WTC11 (cell line): ENCODE data around the gene POMT2. TPM values are rescaled to one million over a fixed set of nuclear protein-coding genes. Genes with fewer than 3 reads are reported as not detected.
"Not testable (repeated sequence)": the region's sequence is repeated elsewhere in the genome, so short reads cannot be mapped to it uniquely, and the experiment has no call there.

ENCODE experiments used
- ATAC-seq: fragments of 200-7000 bp; cut with Tn5 transposase; 2 replicates; pipeline ENCODE4 v1.10.0; 2021; ENCODE audit warnings: mild to moderate bottlenecking, moderate library complexity
- CTCF ChIA-PET: fragments of 300-600 bp; sonication (Branson Sonifier 250); formaldehyde crosslinking; loops from one replicate; lab custom pipeline; 2021; ENCODE audit warnings: antibody characterized with exemption; lab: Charles Lee
- POLR2A ChIA-PET: fragments of 350-600 bp; sonication (Branson Sonifier 250); formaldehyde crosslinking; loops from one replicate; lab custom pipeline; 2021; ENCODE audit warnings: antibody characterized with exemption; lab: Charles Lee
- DNase-seq: peaks from one replicate; pipeline ENCODE4 v3.0.0; 2021; ENCODE audit warnings: low spot score
- H3K27ac Mint-ChIP-seq: 2 replicates; pipeline ENCODE4 v1.8.0; 2021; ENCODE audit warnings: mixed read lengths
- H3K27me3 Mint-ChIP-seq: 2 replicates; pipeline ENCODE4 v1.8.0; 2021; ENCODE audit warnings: low read depth, mild to moderate bottlenecking, moderate library complexity, mixed read lengths
- H3K36me3 Mint-ChIP-seq: 2 replicates; pipeline ENCODE4 v1.8.0; 2021; ENCODE audit warnings: mixed read lengths
- H3K4me1 Mint-ChIP-seq: 2 replicates; pipeline ENCODE4 v1.8.0; 2022; ENCODE audit warnings: mixed read lengths
- H3K4me3 Mint-ChIP-seq: 2 replicates; pipeline ENCODE4 v1.8.0; 2021; ENCODE audit warnings: mild to moderate bottlenecking, moderate library complexity, mixed read lengths
- H3K9me3 Mint-ChIP-seq: 2 replicates; pipeline ENCODE4 v1.8.0; 2021; ENCODE audit warnings: mixed read lengths
- AR ChIP-seq: fragments of 250-450 bp; sonication (Bioruptor Pico); IDR thresholded peaks from 2 replicates; pipeline ENCODE4 v1.9.0; 2021; ENCODE audit warnings: mild to moderate bottlenecking
- ATF1 ChIP-seq: sonication (generic); formaldehyde crosslinking; IDR thresholded peaks from 2 replicates; pipeline ENCODE4 v1.8.1; 2023; ENCODE audit warnings: mild to moderate bottlenecking, moderate library complexity, missing genetic modification reagents
- ATF6 ChIP-seq: sonication (generic); formaldehyde crosslinking; IDR thresholded peaks from 2 replicates; pipeline ENCODE4 v1.8.1; 2023; ENCODE audit warnings: mild to moderate bottlenecking, missing genetic modification reagents
- JUN ChIP-seq: sonication (generic); formaldehyde crosslinking; IDR thresholded peaks from 2 replicates; pipeline ENCODE4 v1.8.0; 2023; ENCODE audit warnings: mild to moderate bottlenecking, missing genetic modification reagents
- KAT7 ChIP-seq: sonication (generic); formaldehyde crosslinking; IDR thresholded peaks from 2 replicates; pipeline ENCODE4 v1.8.1; 2023; ENCODE audit warnings: missing genetic modification reagents, mild to moderate bottlenecking, borderline replicate concordance
- MXD4 ChIP-seq: fragments of 250-450 bp; sonication (Bioruptor Pico); IDR thresholded peaks from 2 replicates; pipeline ENCODE4 v1.8.0; 2021; ENCODE audit warnings: mild to moderate bottlenecking, moderate library complexity, borderline replicate concordance
- MYBL2 ChIP-seq: sonication (generic); formaldehyde crosslinking; IDR thresholded peaks from 2 replicates; pipeline ENCODE4 v1.8.1; 2023; ENCODE audit warnings: mild to moderate bottlenecking, moderate library complexity, missing genetic modification reagents
- NR3C1 ChIP-seq: sonication (generic); formaldehyde crosslinking; conservative IDR thresholded peaks from 2 replicates; pipeline ENCODE4 v1.8.1; 2023; ENCODE audit warnings: low read depth, mild to moderate bottlenecking, missing genetic modification reagents
- RELA ChIP-seq: sonication (generic); formaldehyde crosslinking; IDR thresholded peaks from 2 replicates; pipeline ENCODE4 v1.8.1; 2022; ENCODE audit warnings: missing genetic modification reagents, mild to moderate bottlenecking, borderline replicate concordance
- TP53 ChIP-seq: sonication (generic); formaldehyde crosslinking; IDR thresholded peaks from 2 replicates; pipeline ENCODE4 v1.8.1; 2023; ENCODE audit warnings: mild to moderate bottlenecking, missing genetic modification reagents
- USF1 ChIP-seq: sonication (generic); formaldehyde crosslinking; IDR thresholded peaks from 2 replicates; pipeline ENCODE4 v1.8.0; 2022; ENCODE audit warnings: mild to moderate bottlenecking, missing genetic modification reagents
- ZBTB21 ChIP-seq: sonication (generic); formaldehyde crosslinking; IDR thresholded peaks from 2 replicates; pipeline ENCODE4 v1.8.1; 2023; ENCODE audit warnings: mild to moderate bottlenecking, missing genetic modification reagents, borderline replicate concordance
- total RNA-seq: library from RNA; stranded (reverse); gene quantifications from 3 replicates; pipeline ENCODE4 v1.2.3, GENCODE V29; 2021
- TF ChIP-seq, protein P1 (sequence below): fragments of 250-450 bp; sonication (Bioruptor Pico); IDR thresholded peaks from 2 replicates; pipeline ENCODE4 v1.9.0; 2021; ENCODE audit warnings: mild to moderate bottlenecking, borderline replicate concordance
- TF ChIP-seq, protein P2 (sequence below): sonication (generic); formaldehyde crosslinking; IDR thresholded peaks from 2 replicates; pipeline ENCODE4 v1.8.0; 2022; ENCODE audit warnings: mild to moderate bottlenecking, missing genetic modification reagents
- TF ChIP-seq, protein P3 (sequence below): sonication (generic); formaldehyde crosslinking; IDR thresholded peaks from 2 replicates; pipeline ENCODE4 v1.8.0; 2023; ENCODE audit warnings: missing genetic modification reagents, mild to moderate bottlenecking, borderline replicate concordance

POMT2 gene
- total RNA-seq, 1 experiment from 2014 or later: 38.7 TPM

GRCh38 chr14:77319422-77319821, 1.3 kb downstream of the POMT2 start (continued):
- TF ChIP-seq, protein P1, sequence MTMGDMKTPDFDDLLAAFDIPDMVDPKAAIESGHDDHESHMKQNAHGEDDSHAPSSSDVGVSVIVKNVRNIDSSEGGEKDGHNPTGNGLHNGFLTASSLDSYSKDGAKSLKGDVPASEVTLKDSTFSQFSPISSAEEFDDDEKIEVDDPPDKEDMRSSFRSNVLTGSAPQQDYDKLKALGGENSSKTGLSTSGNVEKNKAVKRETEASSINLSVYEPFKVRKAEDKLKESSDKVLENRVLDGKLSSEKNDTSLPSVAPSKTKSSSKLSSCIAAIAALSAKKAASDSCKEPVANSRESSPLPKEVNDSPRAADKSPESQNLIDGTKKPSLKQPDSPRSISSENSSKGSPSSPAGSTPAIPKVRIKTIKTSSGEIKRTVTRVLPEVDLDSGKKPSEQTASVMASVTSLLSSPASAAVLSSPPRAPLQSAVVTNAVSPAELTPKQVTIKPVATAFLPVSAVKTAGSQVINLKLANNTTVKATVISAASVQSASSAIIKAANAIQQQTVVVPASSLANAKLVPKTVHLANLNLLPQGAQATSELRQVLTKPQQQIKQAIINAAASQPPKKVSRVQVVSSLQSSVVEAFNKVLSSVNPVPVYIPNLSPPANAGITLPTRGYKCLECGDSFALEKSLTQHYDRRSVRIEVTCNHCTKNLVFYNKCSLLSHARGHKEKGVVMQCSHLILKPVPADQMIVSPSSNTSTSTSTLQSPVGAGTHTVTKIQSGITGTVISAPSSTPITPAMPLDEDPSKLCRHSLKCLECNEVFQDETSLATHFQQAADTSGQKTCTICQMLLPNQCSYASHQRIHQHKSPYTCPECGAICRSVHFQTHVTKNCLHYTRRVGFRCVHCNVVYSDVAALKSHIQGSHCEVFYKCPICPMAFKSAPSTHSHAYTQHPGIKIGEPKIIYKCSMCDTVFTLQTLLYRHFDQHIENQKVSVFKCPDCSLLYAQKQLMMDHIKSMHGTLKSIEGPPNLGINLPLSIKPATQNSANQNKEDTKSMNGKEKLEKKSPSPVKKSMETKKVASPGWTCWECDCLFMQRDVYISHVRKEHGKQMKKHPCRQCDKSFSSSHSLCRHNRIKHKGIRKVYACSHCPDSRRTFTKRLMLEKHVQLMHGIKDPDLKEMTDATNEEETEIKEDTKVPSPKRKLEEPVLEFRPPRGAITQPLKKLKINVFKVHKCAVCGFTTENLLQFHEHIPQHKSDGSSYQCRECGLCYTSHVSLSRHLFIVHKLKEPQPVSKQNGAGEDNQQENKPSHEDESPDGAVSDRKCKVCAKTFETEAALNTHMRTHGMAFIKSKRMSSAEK (CRISPR knock-in tag): no peak
- TF ChIP-seq JUN: no peak
- no peak for TF ChIP-seq MYBL2 (CRISPR knock-in tag)
- TF ChIP-seq RELA (CRISPR knock-in tag): no peak
- TF ChIP-seq, all 79 proteins: peak for 0

DNA sequence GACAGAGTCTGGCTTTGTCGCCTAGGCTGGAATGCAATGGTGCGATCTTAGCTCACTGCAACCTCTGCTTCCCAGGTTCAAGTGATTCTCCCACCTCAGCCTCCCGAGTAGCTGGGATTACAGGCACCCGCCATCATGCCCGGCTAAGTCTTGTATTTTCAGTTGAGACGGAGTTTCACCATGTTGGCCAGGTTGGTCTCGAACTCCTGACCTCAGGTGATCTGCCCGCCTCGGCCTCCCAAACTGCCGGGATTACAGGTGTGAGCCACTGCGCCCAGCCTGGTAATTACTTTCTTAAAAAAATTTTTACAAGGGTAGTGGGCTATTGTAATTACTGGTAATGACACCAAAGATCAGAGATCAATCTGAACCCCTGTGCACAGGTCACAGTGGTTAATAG, 1.9 kb downstream of the POMT2 start:
- H3K27me3 Mint-ChIP-seq, DNase-seq, H3K36me3 Mint-ChIP-seq, H3K9me3 Mint-ChIP-seq, ATAC-seq, POLR2A ChIA-PET: not testable (repeated sequence)
- Mint-ChIP-seq H3K4me3 (0 out of 2 replicates have a peak overlapping the region, but pooled peaks have one; percentile 82), H3K4me1 (peaks cover 50% of the 10 kb centered on the region), H3K27ac (peak overlapping the region; percentile 83)
- CTCF ChIA-PET: interaction anchor here (1.3 kb wide), 1 partner anchor 17 kb away, joined by 6 read pairs; no protein-coding TSS in a partner anchor

GRCh38 chr14:77318006-77318553, 2.6 kb downstream of the POMT2 start:
- ATAC-seq (no peak), DNase-seq (no peak)
- ChIA-PET POLR2A (no interaction called here), CTCF (interaction anchor here (1.3 kb wide), 1 partner anchor 17 kb away, joined by 6 read pairs; no protein-coding TSS in a partner anchor)
- H3K27me3 Mint-ChIP-seq: no peaks in the 10 kb centered on the region; the same call in 1 of the 2 replicates
- H3K36me3 Mint-ChIP-seq: no peaks in the 10 kb centered on the region
- peaks cover 52% of the 10 kb centered on the region for H3K4me1 Mint-ChIP-seq
- H3K4me3 Mint-ChIP-seq: no peak overlapping the region
- H3K27ac Mint-ChIP-seq: peak overlapping the region; percentile 61
- H3K9me3 Mint-ChIP-seq: no peaks in the 10 kb centered on the region
- TF ChIP-seq NR3C1 (CRISPR knock-in tag) (no peak), ZBTB21 (CRISPR knock-in tag) (no peak), TP53 (CRISPR knock-in tag) (no peak), KAT7 (CRISPR knock-in tag) (no peak), ATF6 (CRISPR knock-in tag) (no peak), USF1 (CRISPR knock-in tag) (no peak), AR (no peak), MXD4 (CRISPR knock-in tag) (no peak), ATF1 (no peak)
- TF ChIP-seq, protein P2, sequence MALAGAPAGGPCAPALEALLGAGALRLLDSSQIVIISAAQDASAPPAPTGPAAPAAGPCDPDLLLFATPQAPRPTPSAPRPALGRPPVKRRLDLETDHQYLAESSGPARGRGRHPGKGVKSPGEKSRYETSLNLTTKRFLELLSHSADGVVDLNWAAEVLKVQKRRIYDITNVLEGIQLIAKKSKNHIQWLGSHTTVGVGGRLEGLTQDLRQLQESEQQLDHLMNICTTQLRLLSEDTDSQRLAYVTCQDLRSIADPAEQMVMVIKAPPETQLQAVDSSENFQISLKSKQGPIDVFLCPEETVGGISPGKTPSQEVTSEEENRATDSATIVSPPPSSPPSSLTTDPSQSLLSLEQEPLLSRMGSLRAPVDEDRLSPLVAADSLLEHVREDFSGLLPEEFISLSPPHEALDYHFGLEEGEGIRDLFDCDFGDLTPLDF (CRISPR knock-in tag): no peak
- TF ChIP-seq, protein P3, sequence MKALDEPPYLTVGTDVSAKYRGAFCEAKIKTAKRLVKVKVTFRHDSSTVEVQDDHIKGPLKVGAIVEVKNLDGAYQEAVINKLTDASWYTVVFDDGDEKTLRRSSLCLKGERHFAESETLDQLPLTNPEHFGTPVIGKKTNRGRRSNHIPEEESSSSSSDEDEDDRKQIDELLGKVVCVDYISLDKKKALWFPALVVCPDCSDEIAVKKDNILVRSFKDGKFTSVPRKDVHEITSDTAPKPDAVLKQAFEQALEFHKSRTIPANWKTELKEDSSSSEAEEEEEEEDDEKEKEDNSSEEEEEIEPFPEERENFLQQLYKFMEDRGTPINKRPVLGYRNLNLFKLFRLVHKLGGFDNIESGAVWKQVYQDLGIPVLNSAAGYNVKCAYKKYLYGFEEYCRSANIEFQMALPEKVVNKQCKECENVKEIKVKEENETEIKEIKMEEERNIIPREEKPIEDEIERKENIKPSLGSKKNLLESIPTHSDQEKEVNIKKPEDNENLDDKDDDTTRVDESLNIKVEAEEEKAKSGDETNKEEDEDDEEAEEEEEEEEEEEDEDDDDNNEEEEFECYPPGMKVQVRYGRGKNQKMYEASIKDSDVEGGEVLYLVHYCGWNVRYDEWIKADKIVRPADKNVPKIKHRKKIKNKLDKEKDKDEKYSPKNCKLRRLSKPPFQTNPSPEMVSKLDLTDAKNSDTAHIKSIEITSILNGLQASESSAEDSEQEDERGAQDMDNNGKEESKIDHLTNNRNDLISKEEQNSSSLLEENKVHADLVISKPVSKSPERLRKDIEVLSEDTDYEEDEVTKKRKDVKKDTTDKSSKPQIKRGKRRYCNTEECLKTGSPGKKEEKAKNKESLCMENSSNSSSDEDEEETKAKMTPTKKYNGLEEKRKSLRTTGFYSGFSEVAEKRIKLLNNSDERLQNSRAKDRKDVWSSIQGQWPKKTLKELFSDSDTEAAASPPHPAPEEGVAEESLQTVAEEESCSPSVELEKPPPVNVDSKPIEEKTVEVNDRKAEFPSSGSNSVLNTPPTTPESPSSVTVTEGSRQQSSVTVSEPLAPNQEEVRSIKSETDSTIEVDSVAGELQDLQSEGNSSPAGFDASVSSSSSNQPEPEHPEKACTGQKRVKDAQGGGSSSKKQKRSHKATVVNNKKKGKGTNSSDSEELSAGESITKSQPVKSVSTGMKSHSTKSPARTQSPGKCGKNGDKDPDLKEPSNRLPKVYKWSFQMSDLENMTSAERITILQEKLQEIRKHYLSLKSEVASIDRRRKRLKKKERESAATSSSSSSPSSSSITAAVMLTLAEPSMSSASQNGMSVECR (CRISPR knock-in tag): no peak
